ENCODE results near the gene PHACTR1.

PHACTR1 gene

GRCh38 chr6:13277231-13277630 is 560.7 kb downstream of the PHACTR1 start:
- Histone ChIP-seq H3K4me2 (ENCODE audit: low read length) (no peak overlapping the region), H3K4me1 (ENCODE audit: insufficient read depth, low read length, severe bottlenecking) (peaks cover 49% of the 10 kb centered on the region), H3K4me3 (ENCODE audit: low read depth, low read length, poor library complexity, severe bottlenecking) (no peak overlapping the region)

DNA sequence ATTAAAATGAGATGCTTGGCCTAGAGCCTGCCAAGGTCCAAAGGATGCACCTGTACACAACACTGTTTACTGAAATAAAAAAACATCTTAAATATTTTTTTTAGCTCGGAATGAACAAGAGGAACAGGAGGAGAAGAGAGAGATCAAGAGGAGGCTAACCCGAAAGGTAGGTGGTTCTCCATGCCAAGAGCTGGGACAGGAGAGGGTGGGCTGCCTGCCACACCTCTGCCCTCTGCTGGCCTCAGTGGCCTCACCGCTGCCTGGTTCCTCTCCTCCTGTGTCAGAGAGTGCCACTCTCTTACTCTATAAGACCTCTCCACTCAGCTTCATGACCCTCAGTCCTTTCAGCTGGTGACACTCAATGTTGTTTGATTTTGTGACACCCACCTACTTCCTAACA is 561.6 kb downstream of the PHACTR1 start:
- H2AFZ ChIP-seq (ENCODE audit: low read length), result no peak overlapping the region
- H3K9ac ChIP-seq (ENCODE audit: low read length), result no peak overlapping the region
- TF ChIP-seq EZH2 (IDR thresholded peaks at IDR 0.05; ENCODE audit: borderline replicate concordance, low read length), result no peak
- TF ChIP-seq CTCF (IDR thresholded peaks at IDR 0.05; ENCODE audit: low read length), result peak; percentile 74
- no peak overlapping the region for H3K4me2 ChIP-seq (ENCODE audit: low read length)
- H3K9me2 ChIP-seq (ENCODE audit: low read depth, low read length), result no peaks in the 10 kb centered on the region
- H3F3A ChIP-seq (ENCODE audit: insufficient read depth, low read length), result no peaks in the 10 kb centered on the region
- H3K36me3 ChIP-seq (ENCODE audit: insufficient read depth, low read length), result no peaks in the 10 kb centered on the region
- H3K4me1 ChIP-seq (ENCODE audit: insufficient read depth, low read length, severe bottlenecking), result peaks cover 40% of the 10 kb centered on the region
- no peaks in the 10 kb centered on the region for H4K20me1 ChIP-seq (ENCODE audit: insufficient read depth, low read length)
- no peaks in the 10 kb centered on the region for H3K9me3 ChIP-seq (ENCODE audit: low read length)
- H3K4me3 ChIP-seq (ENCODE audit: low read depth, low read length, poor library complexity, severe bottlenecking), result no peak overlapping the region
- H3K27me3 ChIP-seq (ENCODE audit: insufficient read depth, low read length), result no peaks in the 10 kb centered on the region
- H3K27ac ChIP-seq (ENCODE audit: low read depth, low read length, poor library complexity, severe bottlenecking), result no peak overlapping the region
- no peaks in the 10 kb centered on the region for H3K79me2 ChIP-seq (ENCODE audit: insufficient read depth, low read length)

More at GRCh38 chr6:13277231-13277630, 560.7 kb downstream of the PHACTR1 start:
- no peaks in the 10 kb centered on the region for H4K20me1 ChIP-seq (ENCODE audit: insufficient read depth, low read length)
- H3K27ac ChIP-seq (ENCODE audit: low read depth, low read length, poor library complexity, severe bottlenecking), result no peak overlapping the region
- H3K79me2 ChIP-seq (ENCODE audit: insufficient read depth, low read length), result no peaks in the 10 kb centered on the region
- no peaks in the 10 kb centered on the region for H3K9me2 ChIP-seq (ENCODE audit: low read depth, low read length)
- no peaks in the 10 kb centered on the region for H3F3A ChIP-seq (ENCODE audit: insufficient read depth, low read length)
- no peaks in the 10 kb centered on the region for H3K9me3 ChIP-seq (ENCODE audit: low read length)
- no peaks in the 10 kb centered on the region for H3K36me3 ChIP-seq (ENCODE audit: insufficient read depth, low read length)
- H3K27me3 ChIP-seq (ENCODE audit: insufficient read depth, low read length), result no peaks in the 10 kb centered on the region
- no peak for TF ChIP-seq EZH2 (IDR thresholded peaks at IDR 0.05; ENCODE audit: borderline replicate concordance, low read length)
- TF ChIP-seq CTCF (IDR thresholded peaks at IDR 0.05; ENCODE audit: low read length), result no peak
- no peak overlapping the region for H3K9ac ChIP-seq (ENCODE audit: low read length)
- H2AFZ ChIP-seq (ENCODE audit: low read length), result no peak overlapping the region

DNA sequence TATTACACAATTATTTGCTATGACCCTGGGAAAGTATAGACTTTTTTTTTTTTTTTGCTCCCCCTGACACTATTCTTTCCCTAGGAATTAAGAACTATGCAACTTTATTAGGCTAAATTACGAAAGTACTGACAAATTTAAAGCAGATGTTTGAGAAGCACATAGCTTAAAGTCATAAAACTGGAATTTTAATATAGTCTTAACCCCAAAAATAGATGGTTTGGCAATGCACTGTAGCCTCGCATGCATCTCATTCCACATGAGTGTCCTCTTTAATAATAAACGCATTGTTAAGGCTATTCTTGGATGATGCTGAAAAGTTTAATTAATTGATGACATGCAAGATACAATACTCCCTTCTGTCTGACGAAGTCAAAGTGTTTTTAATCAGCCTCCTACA is 562.4 kb downstream of the PHACTR1 start:
- Histone ChIP-seq H3K9me3 (ENCODE audit: low read length) (no peaks in the 10 kb centered on the region), H3K4me3 (ENCODE audit: low read depth, low read length, poor library complexity, severe bottlenecking) (no peak overlapping the region), H4K20me1 (ENCODE audit: insufficient read depth, low read length) (no peaks in the 10 kb centered on the region), H2AFZ (ENCODE audit: low read length) (no peak overlapping the region), H3K27ac (ENCODE audit: low read depth, low read length, poor library complexity, severe bottlenecking) (no peak overlapping the region), H3F3A (ENCODE audit: insufficient read depth, low read length) (no peaks in the 10 kb centered on the region), H3K4me1 (ENCODE audit: insufficient read depth, low read length, severe bottlenecking) (peaks cover 32% of the 10 kb centered on the region), H3K4me2 (ENCODE audit: low read length) (no peak overlapping the region), H3K27me3 (ENCODE audit: insufficient read depth, low read length) (no peaks in the 10 kb centered on the region), H3K79me2 (ENCODE audit: insufficient read depth, low read length) (no peaks in the 10 kb centered on the region), H3K9ac (ENCODE audit: low read length) (no peak overlapping the region), H3K9me2 (ENCODE audit: low read depth, low read length) (no peaks in the 10 kb centered on the region), H3K36me3 (ENCODE audit: insufficient read depth, low read length) (no peaks in the 10 kb centered on the region)
- TF ChIP-seq CTCF (IDR thresholded peaks at IDR 0.05; ENCODE audit: low read length), result no peak
- no peak for TF ChIP-seq EZH2 (IDR thresholded peaks at IDR 0.05; ENCODE audit: borderline replicate concordance, low read length)

Data from OCI-LY1 (cell line).